Measurements from ENCODE around the gene SRPK1.

Gene SRPK1

DNA sequence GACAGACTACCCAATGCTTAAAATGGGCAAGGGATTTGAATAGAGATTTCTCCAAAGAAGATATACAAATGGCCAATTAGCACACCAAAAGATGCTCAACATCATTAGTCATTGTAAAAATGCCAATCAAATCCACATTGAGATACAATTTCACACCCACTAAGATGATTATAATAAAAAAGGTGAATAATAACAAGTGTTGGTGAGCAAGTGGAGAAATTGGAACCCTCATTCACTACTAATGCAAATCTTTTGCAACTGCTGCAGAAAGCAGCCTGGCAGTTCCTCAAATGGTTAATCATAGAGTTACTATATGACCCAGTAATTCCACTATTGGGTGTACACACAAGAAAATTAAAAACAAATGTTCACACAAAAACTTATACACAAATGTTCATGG lies 103.4 kb downstream of the SRPK1 start:
- no peak for DNase-seq (ENCODE audit: low spot score)

DNA sequence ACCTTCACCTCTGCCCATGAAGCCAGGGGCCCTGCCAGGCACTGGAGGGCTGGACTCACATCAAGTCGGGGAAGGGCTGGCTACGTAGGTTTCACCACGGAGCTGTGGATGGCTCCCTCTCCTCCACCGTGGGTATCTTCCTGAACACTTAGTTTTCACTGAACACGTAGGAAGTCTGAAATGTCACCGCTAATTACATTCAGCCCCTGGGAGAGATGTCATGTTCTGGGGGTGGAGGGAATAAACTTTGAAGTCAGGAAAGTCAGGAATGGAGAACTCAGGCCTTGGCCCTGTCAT lies 109.3 kb downstream of the SRPK1 start:
- no peak for DNase-seq (ENCODE audit: low spot score)

DNA sequence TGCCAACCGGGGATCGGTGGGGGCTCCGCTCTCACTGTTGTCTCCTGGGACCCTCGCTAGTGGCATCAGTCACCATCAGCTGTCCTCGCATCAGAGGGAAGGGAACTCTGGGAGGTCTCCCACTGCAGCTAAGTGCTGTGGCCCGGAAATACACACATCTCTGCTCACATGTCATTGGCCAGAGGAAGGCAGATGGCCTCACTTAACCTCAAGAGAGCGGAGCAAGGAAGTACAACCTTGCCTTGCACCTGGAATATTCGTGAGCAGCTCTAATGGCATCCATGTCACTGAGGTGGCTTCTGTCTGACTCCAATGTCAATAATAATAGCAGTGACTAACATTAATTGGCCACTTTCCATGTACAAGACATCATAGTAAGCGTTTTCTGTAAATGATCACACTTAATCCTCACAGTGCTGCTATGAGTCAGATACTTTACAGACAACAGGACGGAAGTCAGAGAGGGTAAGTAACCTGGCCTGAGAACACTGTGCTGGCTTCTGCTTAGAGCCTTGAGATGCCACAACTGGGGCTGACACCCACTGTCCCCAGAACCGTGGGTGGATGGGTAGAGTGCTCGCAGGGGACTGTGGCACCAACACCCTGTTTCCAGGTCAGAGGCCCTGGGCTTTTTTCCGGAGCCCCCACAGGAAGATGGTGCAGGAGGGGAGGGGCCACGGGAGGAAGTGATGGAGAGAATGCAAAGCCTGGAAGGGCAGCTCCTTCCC lies 109.8 kb downstream of the SRPK1 start:
- no peak for DNase-seq (ENCODE audit: low spot score)

DNA sequence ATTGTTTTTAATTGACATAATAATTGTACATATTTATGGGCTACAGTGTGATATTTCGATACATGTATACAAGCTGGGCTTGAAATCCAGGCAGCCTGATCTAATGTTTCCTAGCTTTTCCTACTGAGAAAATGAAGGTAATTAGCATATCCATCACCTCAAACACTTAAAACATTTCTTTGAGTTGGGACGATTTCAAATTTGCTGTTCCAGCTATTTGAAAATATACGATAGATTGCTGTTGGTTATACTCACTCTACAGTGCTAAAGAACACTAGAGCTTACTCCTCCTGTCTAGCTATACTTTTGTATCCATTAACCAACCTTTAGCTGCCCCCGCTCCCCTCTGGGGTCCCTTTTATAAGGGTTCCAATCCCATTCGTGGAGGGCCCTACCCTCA lies 111.1 kb downstream of the SRPK1 start:
- DNase-seq (ENCODE audit: low spot score) = no peak

DNA sequence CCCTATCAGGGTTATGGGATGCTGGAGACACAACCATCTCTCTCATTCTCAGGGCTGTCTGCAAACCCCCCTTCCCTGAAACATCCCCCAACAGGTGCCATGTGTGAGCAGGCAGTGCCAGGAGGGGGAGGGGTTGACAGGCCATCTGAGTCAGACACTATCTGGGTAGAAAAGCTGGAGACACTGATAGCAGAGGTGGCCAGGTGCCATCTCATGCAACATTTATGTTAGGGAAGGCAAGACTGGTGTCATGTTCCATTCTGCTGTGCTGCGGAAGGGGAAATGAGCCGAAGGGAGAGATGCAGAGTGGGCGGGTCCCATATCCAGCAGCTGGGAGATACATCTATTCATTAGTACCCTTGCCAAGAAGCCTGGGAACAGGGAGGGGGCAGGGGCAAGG lies 112.2 kb downstream of the SRPK1 start:
- DNase-seq (ENCODE audit: low spot score) = no peak

DNA sequence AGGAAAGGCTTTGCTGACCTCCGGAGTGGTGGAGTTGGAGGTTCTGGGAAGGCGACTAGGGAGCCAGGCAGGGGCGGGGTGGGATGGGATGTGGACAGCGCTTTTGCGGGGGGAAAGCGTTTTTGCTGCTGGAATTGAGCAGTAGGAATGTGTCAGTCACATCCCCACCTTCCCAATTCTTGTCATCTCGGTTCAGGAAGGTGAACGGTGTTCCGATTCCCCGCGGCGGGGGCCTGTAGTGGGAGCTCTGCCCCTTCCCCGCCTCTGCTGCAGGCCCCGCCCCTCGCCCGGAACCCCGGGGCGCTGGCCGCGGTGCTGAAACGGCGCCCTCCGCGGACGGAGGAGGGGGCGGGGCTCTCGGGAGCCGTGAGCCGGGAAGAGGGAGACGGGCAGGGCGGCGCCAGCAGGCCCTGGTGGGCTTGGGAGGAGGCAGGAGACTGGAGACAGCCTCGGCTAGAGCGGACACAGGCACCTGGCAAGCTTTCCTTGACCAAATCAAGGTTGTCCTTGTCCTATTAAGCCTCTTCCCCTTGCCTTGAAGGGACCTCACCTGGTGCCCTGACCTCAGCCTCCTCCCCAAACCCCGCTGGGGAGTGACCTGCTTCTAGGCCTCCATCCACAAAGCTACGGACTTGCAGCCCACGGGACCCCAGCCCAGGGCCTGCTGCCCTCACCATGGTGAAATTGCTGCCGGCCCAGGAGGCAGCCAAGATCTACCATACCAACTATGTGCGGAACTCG lies 115.7 kb downstream of the SRPK1 start, which contains the start of gene LHFPL5:
Gene LHFPL5 (plus strand): TSS at position 357 of the 741 bp plus-strand sequence. CDS start 319 bp downstream, at position 676.
- no peak for DNase-seq (ENCODE audit: low spot score)

DNA sequence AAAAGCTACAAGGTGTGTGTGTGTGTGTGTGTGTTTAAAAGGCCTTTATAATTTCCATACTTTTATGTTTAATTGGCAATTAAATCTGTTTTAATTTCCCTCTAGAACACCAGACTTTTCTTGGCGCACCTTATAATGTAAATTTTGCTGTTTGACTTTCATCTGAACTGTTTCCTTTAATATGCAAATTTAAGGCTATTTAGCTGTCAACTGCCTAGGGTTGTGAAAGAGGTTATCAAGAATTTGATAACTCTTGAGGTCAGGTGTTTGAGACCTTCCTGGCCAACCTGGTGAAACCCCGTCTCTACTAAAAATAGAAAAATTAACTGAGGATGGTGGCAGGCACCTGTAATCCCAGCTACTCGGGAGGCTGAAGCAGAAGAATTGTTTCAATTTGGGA lies 119.8 kb downstream of the SRPK1 start:
- no peak for DNase-seq (ENCODE audit: low spot score)

DNA sequence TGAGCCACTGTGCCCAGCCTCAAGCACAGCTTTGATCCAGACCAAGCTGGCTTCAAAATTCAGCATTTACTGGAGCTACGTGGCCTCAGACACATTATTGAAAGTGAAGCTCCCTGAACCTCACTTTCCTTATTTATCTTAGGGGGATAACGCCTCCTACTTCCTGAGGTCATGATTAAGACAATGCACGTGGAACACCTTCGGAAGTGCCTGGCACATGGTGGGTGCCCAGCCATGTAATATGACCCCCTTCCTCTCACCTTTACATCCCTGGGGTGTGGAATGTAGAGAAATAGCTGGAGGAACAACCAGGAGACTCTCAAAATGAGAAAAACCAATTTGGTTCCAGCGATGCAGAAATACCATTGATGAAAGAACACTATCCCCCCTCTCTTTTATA lies 122.2 kb downstream of the SRPK1 start:
- DNase-seq (ENCODE audit: low spot score) = no peak

DNA sequence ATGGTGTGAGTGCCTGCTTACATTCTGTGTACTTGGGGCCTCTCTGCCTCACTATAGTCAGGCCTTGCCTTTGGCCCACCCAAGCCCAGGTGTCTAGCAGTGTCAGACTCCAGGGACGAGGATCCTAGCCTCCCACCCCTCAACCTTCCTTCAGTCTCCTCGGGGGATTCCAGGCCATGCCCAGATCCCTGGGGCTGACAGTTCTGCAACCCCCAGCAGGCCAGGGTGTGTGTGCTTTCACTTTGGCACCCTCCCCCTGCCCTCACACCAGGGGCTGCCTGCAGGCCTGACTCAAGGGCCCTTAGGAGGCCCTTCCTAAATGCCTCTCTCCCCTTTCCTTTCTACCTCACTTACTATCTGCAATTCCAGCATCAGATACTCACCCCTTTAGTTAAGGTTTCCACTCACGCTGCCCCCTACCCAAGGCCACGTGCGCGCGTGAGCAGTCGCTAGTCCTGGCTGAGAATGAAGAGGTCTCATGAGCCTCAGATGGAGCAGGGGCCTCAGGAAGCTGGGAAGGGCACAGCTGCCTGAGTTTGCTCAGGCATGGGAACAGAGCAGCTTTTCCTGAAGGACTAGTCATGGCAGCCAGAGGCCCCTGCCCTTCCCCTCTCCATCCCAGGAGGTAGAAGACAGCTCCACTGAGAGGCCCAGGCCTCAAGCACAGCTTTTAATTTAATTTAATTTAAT lies 122.9 kb downstream of the SRPK1 start:
- DNase-seq (ENCODE audit: low spot score) = no peak

DNA sequence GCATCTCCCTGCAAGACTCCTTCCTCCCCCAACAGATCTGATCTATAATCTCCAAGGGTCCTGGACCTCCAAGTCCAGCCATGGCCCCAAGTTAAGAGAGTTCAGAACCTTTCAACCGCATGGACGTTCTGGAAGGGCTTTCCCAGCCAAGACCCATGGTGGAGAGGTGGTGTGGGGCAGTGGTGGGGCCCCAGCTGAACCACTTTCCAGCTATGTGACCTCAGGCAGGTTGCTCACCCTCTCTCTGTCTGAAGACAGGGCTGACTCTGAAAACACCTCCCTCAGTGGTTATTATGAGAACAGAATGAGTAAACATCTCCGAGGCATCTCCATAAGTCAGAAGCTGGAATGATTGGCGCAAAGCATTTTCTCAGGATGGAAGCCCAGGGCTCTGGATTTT lies 124.7 kb downstream of the SRPK1 start:
- no peak for DNase-seq (ENCODE audit: low spot score)

DNA sequence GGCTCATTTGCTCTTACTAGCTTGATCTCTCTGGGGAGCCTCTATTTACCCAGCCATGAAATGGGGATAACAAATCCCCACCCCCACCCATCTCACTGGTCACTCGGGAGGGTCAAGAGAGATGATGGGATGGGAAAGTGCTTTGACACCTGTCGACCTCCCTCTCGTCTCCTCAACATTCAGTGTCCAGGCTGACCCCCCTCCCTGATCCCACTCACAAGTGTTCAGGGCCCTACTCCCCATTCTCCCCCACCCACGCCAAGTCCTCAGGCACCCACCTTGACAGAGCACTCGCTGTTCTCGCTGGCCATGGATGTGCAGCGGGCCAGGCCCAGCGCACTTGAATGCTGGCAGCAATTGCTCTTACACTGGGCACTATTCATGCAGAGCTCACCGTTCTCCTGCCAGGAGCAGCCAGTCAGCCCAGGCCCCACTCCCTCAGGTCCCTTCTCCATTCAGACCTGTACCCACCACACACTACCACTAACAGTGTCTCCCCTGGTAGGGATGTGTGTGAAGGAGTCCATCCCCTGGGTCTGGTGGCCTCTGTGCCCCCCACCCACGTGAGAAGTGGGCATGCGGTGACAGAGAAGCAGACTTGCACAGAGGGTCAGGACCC lies 125.3 kb downstream of the SRPK1 start:
- DNase-seq (ENCODE audit: low spot score) = no peak

DNA sequence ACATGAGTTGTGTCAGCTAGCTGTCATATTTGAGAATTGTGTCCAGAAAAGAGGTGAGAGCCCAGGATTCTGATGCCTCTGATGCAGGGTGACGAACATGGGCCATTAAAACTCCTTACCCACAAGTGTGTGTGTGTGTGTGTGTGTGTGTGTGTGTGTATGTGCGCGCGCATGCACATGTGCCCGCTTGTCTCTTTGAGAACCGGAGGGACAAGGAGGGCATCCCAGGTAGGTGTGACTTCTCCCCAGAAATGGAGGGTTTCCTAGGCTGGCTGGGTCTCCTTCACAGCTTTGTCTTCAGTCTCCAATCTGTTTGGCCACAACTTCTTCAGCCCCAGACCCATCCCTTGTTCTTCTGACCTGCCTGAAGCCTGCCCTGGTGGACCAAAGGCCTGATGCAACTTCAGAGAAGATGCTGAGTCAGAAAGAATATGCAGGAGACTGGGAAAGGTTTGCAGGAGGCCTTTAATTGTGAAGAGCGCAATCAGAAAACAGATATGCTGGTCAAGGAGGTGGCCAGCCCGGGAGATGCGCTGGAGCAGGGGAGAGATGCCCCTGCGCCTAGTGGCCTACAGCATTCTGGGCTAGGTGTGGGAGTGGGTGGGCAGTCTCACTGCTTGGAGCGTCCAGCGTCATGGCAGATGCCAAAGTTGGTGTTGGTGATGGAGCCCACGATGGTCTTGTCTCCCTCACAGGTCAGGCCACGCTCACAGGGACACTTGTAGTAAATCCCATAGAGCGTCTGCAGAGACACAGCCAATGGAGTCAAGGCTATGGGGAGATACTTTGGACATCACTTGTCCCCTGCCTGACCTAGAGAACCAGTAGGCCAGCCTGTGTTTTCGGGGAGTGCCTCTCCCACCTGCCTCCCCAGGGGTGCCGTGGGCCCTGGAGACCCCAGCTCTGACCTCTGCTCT lies 126.1 kb downstream of the SRPK1 start:
- DNase-seq (ENCODE audit: low spot score) = no peak

DNA sequence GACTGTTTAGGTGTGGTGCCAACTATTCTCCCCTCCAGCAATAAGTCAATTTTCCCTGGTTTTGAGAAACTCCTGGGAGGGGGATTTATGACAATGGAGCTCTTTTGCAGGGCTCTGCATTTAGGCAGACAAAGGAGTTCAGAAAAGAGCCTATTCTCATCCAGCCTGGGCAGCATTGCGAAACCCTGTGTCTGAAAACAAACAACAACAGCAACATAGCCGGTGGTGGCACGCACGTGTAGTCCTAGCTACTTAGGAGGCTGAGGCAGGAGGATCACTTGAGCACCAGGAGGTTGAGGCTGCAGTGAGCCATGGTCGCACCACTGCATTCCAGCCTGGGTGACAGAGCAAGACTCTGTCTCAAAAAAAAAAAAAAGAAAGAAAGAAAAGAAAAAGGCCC lies 130.2 kb downstream of the SRPK1 start:
- DNase-seq (ENCODE audit: low spot score) = no peak

DNA sequence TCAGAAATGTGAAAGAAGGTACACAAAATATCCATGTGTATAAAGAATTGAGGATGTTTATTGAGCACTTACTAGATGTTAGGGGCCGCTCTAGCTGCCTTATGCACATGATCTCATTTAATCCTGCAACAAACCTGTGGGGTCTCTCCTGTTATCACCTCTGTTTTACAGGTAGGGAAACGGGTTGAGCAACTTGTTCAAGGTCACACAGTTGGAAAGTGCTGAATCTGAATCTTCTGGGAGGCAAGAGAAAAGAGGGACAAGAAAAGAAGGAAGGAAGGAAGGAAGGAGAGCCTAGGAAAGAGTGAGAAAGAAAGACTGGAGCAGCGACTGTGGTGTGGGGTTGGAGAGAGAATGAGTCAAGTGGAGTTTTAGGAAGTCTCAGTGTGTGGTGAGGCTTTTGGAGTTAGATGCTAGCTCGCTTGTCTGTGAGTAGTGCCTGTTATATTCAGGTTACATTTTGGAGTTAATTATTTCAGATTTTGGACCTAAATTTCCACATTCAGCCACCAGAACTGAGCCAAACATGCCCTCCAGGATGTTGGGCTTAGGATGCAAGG lies 132.4 kb downstream of the SRPK1 start:
- no peak for DNase-seq (ENCODE audit: low spot score)

DNA sequence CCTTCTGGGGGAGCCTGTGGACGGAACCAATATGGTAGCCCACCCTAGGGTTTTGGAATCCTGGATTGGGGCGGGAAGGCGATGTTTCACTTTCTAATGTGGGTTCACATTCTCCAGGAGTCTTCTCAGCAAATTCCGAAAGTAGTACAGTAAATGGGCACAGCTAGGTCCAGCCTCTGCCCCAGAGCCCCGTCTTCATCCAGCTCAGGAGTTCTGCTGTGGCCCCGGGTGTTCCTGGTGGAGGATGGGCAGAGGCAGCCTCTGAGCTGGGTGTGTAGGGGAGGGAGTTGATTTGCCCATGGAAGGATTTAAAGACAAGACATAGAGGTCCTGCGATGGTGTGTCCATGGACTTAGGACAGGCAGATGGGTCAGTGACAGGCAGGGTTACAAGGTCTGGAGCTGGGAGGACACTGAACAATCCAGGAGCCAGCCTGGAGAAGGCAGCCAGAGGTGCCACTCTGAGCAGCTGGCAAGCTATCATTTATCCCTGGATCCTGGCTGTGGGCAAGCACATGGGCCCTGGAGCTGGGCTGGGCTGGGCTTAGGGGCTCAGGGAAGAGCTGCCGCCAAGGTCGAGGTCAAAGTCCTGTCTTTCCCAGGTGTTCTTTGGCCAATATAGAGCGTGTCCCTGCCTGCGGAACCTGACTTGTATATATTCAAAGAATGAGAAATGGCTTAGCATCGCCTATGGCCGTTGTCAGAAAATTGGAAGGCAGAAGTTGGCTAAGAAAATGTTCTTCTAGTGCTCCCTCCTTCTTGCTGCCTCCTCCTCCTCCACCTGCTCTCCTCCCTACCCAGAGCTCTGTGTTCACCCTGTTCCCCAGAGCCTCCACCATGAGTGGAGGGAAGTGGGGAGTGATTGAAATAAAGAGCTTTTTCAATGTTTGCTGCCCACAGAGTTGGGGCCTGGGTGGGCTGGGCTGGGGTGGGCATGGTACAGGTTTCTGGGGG lies 133.4 kb downstream of the SRPK1 start:
- no peak for DNase-seq (ENCODE audit: low spot score)

DNA sequence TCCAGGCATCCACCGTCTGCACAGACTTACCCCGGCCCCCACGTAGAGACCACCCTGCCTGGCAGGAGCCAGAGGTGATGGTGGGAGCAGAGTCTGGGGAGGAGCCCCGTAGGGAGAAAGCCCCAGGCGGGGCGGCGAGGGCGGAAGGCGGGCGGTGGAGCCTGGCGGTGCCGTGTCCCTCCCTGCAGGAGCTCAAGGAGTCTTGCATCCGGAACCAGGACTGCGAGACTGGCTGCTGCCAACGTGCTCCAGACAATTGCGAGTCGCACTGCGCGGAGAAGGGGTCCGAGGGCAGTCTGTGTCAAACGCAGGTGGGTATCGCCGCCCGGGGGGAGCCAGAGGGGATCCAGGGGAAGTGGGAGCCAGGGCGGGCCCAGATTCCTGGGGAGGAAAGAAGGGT lies 134.1 kb downstream of the SRPK1 start:
- no peak for DNase-seq (ENCODE audit: low spot score)

DNA sequence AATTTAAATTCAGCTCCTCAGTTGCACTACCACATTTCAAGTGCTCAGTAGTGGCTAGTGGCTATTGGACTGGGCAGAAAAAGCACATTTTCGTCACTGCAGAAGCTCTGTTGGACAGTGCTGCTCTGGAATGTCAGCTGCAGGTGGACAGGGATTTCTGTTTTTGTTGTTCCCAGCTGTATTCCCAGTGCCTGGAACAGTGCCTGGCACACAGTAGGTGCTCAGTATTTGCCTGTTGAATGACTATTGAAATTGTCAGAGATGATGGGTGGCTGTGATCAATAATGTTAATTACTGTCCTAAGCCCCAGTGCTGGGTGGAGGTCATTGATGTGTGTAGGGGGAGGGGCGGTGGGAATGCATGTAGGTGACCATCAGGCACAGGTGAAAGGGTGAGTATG lies 134.6 kb downstream of the SRPK1 start:
- DNase-seq (ENCODE audit: low spot score) = no peak

DNA sequence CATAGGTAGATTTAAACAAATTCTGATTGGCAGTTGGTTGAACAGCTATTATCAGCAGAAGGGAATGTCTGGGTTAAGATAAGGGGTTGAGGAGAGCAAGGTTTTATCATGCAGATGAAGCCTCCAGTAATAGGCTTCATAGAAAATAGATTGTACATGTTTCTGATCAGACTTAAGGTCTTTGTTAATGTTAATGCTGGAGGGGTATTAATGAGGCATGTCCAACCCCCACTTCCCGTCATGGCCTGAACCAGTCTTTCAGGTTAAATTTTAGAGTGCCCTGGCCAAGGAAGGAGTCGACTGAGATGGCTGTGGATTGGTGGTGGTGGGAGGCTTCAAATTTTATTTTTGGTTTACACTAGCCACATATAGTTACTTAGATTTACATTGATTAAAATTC lies 136.7 kb downstream of the SRPK1 start:
- DNase-seq (ENCODE audit: low spot score) = no peak
